Breast epithelium (tissue), 4 donors: ENCODE data around the gene RWDD1. TPM values are rescaled to one million over a fixed set of nuclear protein-coding genes. Genes with fewer than 3 reads are reported as not detected.

ENCODE experiments used
- DNase-seq, 2 donors: peaks; one replicate each; pipeline ENCODE4 v3.0.0-alpha.2; 2019; ENCODE audit warnings: low spot score in 2 of 2
- H3K27ac ChIP-seq, 2 donors: fragments of 200-600 bp; sonication (generic) in 1 of 2; one replicate each; pipeline ENCODE4 v1.5.1; 2016 to 2019; ENCODE audit warnings: mild to moderate bottlenecking in 1 of 2
- H3K27me3 ChIP-seq, 2 donors: fragments of 200-600 bp; sonication (generic) in 1 of 2; one replicate each; pipeline versions ENCODE4 v1.5.1 to v1.6.0; 2017 to 2019; ENCODE audit warnings: control low read depth in 1 of 2, mild to moderate bottlenecking in 1 of 2
- H3K36me3 ChIP-seq: fragments of 200-600 bp; one replicate; pipeline ENCODE4 v1.5.1; 2019
- H3K4me1 ChIP-seq, 2 donors: fragments of 200-600 bp; sonication (generic); one replicate each; pipeline ENCODE4 v1.5.1; 2016 to 2019; ENCODE audit warnings: control low read depth in 1 of 2
- H3K4me3 ChIP-seq, 3 donors: fragments of 200-600 bp; sonication (generic); 1 replicate in 2 of 3; 2 replicates in 1 of 3; pipeline ENCODE4 v1.5.1; 2016 to 2019; ENCODE audit warnings: mild to moderate bottlenecking in 3 of 3, moderate library complexity in 2 of 3
- H3K9me3 ChIP-seq, 2 donors: fragments of 200-600 bp; sonication (generic) in 1 of 2; one replicate each; pipeline ENCODE4 v1.5.1; 2016 to 2019; ENCODE audit warnings: control low read depth in 1 of 2
- CTCF ChIP-seq, 3 donors: fragments of 450-650 bp; IDR thresholded peaks; one replicate each; pipeline ENCODE4 v1.5.1; 2016 to 2017; ENCODE audit warnings: antibody characterized with exemption in 3 of 3, mild to moderate bottlenecking in 3 of 3, moderate library complexity in 3 of 3
- POLR2A ChIP-seq: fragments of 450-650 bp; IDR thresholded peaks from one replicate; pipeline ENCODE4 v1.6.1; 2016; ENCODE audit warnings: antibody characterized with exemption, mild to moderate bottlenecking, moderate library complexity
- POLR2AphosphoS5 ChIP-seq, 3 donors: sonication (generic); formaldehyde crosslinking; IDR thresholded peaks; one replicate each; pipeline ENCODE4 v1.6.1; 2017; ENCODE audit warnings: antibody characterized with exemption in 3 of 3
- intact Hi-C: fragments of 100-400 bp; cut with DNase I; formaldehyde crosslinking; loops from one replicate; pipeline ENCODE4 v1.15.1; 2023; ENCODE audit warnings: low total_unique reads
- total RNA-seq, 3 donors: library from RNA; depleted of rRNA; stranded (reverse); fragments of >200 nt; gene quantifications; one replicate each; pipeline ENCODE4 v1.1.0, GENCODE V29; 2016

The RWDD1 gene
- total RNA-seq, 3 donors from 2014 or later: 28.0 to 48.2 (median 39.0) TPM

DNA sequence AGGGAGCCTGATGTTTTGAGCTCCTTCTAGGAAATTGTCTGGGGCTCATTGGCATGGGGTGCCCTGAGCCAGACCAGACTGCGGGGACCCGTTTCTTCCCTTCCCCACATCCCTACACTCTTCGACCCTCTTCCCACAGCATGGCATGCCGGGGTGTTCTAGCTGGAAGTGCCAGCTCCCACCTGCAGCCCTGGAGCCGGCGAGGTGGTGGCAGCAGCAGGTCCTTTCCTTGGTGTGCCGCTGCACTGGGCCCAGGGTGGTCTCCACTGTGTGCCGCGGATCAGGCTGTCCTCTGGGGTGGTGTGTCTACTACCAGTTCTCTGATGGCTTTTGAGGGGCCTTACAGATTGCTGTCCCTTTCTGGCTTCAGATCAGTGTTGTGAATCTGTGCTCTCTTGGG, 7.5 kb upstream of the RWDD1 start:
- H3K4me1 ChIP-seq: no peaks in the 10 kb centered on the region
- no peak for DNase-seq
- intact Hi-C loops: no loop called here
- H3K27ac ChIP-seq: no peak overlapping the region
- TF ChIP-seq CTCF (IDR thresholded peaks at IDR 0.05) (no peak), POLR2A (no peak), POLR2AphosphoS5 (IDR thresholded peaks at IDR 0.05) (no peak)
- no peaks in the 10 kb centered on the region for H3K9me3 ChIP-seq
- H3K27me3 ChIP-seq: no peaks in the 10 kb centered on the region
- H3K4me3 ChIP-seq: no peak overlapping the region
- no peaks in the 10 kb centered on the region for H3K36me3 ChIP-seq

- H3K9me3 ChIP-seq: no peaks in the 10 kb centered on the region
- H3K4me1 ChIP-seq: no peaks in the 10 kb centered on the region
- no peaks in the 10 kb centered on the region for H3K36me3 ChIP-seq
- H3K27ac ChIP-seq: no peak overlapping the region
- intact Hi-C loops: no loop called here
- H3K27me3 ChIP-seq: no peaks in the 10 kb centered on the region
- TF ChIP-seq POLR2AphosphoS5 (IDR thresholded peaks at IDR 0.05): no peak
- TF ChIP-seq POLR2A: no peak
- no peak for TF ChIP-seq CTCF (IDR thresholded peaks at IDR 0.05)
- H3K4me3 ChIP-seq: no peak overlapping the region
- DNase-seq: no peak
These were observed 7.0 kb upstream of the RWDD1 start for GRCh38 chr6:116564311-116564710.

GRCh38 chr6:116564921-116565872, 6.1 kb upstream of the RWDD1 start:
- Histone ChIP-seq H3K27me3 (no peaks in the 10 kb centered on the region), H3K36me3 (no peaks in the 10 kb centered on the region), H3K27ac (no peak overlapping the region), H3K4me1 (peaks cover 0 to 3% of the 10 kb centered on the region in 2 donors), H3K4me3 (peak overlapping the region; percentile 20 to 61 (median 41)), H3K9me3 (no peaks in the 10 kb centered on the region)
- no peak for DNase-seq
- TF ChIP-seq POLR2A (no peak), POLR2AphosphoS5 (IDR thresholded peaks at IDR 0.05) (no peak), CTCF (IDR thresholded peaks at IDR 0.05) (no peak)
- intact Hi-C loops: no loop called here

- DNase-seq: no peak
- TF ChIP-seq CTCF (IDR thresholded peaks at IDR 0.05) (no peak), POLR2A (no peak), POLR2AphosphoS5 (IDR thresholded peaks at IDR 0.05) (no peak)
- Histone ChIP-seq H3K9me3 (no peaks in the 10 kb centered on the region), H3K36me3 (no peaks in the 10 kb centered on the region), H3K4me3 (no peak overlapping the region), H3K27me3 (no peaks in the 10 kb centered on the region), H3K4me1 (peaks cover 0 to 12% of the 10 kb centered on the region in 2 donors), H3K27ac (no peak overlapping the region)
- intact Hi-C loops: no loop called here
These were observed 3.2 kb upstream of the RWDD1 start for GRCh38 chr6:116568111-116568510.
